Lower leg skin (tissue), 3 donors: Measurements from ENCODE around the gene HACL1.

Experiments used
- POLR2A ChIP-seq, 2 donors: fragments of 450-650 bp; IDR thresholded peaks; one replicate each; pipeline ENCODE4 v1.6.1; 2016 to 2017; ENCODE audit warnings: antibody characterized with exemption in 2 of 2, mild to moderate bottlenecking in 1 of 2, moderate library complexity in 1 of 2
- TF ChIP-seq, protein P1 (sequence below), 3 donors: fragments of 450-650 bp; IDR thresholded peaks; one replicate each; pipeline ENCODE4 v1.5.1; 2016; ENCODE audit warnings: antibody characterized with exemption in 3 of 3, mild to moderate bottlenecking in 3 of 3, moderate library complexity in 2 of 3

DNA sequence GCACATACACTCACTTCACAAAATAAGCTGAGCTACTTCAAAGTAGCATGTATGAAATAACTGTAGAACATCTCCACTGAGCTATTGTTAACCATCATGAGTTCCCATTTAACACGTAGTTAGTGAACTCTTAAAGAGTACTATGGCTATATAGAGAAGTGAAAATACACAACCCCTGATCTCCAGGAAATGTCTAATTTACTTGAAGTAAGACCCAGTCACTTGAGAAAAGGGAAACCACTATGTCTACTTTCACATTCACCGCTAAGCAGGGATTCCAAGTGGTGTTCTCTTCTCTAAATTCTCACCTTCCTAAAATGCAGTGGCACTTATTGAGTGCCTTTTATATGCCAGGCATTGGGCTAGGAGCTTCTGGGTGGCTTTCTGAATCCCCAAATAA lies 44.9 kb downstream of the HACL1 start:
- TF ChIP-seq POLR2A (IDR thresholded peaks at IDR 0.05), result no peak
- TF ChIP-seq, protein P1, sequence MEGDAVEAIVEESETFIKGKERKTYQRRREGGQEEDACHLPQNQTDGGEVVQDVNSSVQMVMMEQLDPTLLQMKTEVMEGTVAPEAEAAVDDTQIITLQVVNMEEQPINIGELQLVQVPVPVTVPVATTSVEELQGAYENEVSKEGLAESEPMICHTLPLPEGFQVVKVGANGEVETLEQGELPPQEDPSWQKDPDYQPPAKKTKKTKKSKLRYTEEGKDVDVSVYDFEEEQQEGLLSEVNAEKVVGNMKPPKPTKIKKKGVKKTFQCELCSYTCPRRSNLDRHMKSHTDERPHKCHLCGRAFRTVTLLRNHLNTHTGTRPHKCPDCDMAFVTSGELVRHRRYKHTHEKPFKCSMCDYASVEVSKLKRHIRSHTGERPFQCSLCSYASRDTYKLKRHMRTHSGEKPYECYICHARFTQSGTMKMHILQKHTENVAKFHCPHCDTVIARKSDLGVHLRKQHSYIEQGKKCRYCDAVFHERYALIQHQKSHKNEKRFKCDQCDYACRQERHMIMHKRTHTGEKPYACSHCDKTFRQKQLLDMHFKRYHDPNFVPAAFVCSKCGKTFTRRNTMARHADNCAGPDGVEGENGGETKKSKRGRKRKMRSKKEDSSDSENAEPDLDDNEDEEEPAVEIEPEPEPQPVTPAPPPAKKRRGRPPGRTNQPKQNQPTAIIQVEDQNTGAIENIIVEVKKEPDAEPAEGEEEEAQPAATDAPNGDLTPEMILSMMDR (IDR thresholded peaks at IDR 0.05), result no peak
